HEK293 (cell line): ENCODE measurements around the gene NOL4L.

Experiments used
- CTCF ChIA-PET: fragments of 350-600 bp; formaldehyde crosslinking; extraction: SDS; loops from one replicate; lab custom pipeline; 2021; ENCODE audit warnings: antibody characterized with exemption; lab: Yijun Ruan, JAX
- POLR2A ChIA-PET: fragments of 300-600 bp; formaldehyde crosslinking; extraction: SDS; loops from one replicate; lab custom pipeline; 2020; ENCODE audit warnings: antibody characterized with exemption, inconsistent platforms; lab: Yijun Ruan, JAX
- H3K27ac ChIP-seq: fragments of 200-500 bp; sonication (Bioruptor generic); 2 replicates; pipeline ENCODE4 v1.5.1; 2014; ENCODE audit warnings: low read depth, low read length, control low read depth, inconsistent platforms; ENCODE audit errors: extremely low read depth
- H3K36me3 ChIP-seq, 2 experiments: fragments of 200-500 bp in 1 of 2; sonication (Bioruptor generic) in 1 of 2; 1 replicate in 1 of 2; 2 replicates in 1 of 2; pipeline ENCODE4 v1.5.1; 2014 to 2017; ENCODE audit warnings: inconsistent platforms in 2 of 2, low read length in 2 of 2; ENCODE audit not compliant: control insufficient read depth in 2 of 2, insufficient read depth in 1 of 2
- H3K4me1 ChIP-seq: fragments of 200-500 bp; sonication (Bioruptor generic); 2 replicates; pipeline ENCODE4 v1.5.1; 2014; ENCODE audit warnings: mild to moderate bottlenecking, low read length, inconsistent platforms; ENCODE audit not compliant: control insufficient read depth, insufficient read depth
- H3K4me3 ChIP-seq: 2 replicates; pipeline ENCODE4 v1.5.1; 2011; ENCODE audit warnings: low read depth, mild to moderate bottlenecking, control low read depth, low read length, moderate library complexity
- H3K9me3 ChIP-seq: fragments of 200-500 bp; sonication (Bioruptor generic); 2 replicates; pipeline ENCODE4 v1.5.1; 2014; ENCODE audit warnings: low read depth, low read length, inconsistent platforms; ENCODE audit not compliant: control insufficient read depth, insufficient read depth
- SP7 ChIP-seq: fragments of 450-650 bp; formaldehyde crosslinking; IDR thresholded peaks from 2 replicates; pipeline ENCODE4 v1.5.1; 2016; ENCODE audit warnings: missing biosample characterization, missing genetic modification characterization
- TSHZ1 ChIP-seq: fragments of 450-650 bp; formaldehyde crosslinking; IDR thresholded peaks from 2 replicates; pipeline ENCODE4 v1.5.1; 2016; ENCODE audit warnings: missing biosample characterization, missing genetic modification characterization, borderline replicate concordance
- YY1 ChIP-seq: fragments of 450-650 bp; formaldehyde crosslinking; IDR thresholded peaks from 2 replicates; pipeline ENCODE4 v1.5.1; 2018; ENCODE audit warnings: missing biosample characterization, missing genetic modification characterization
- ZFP69B ChIP-seq: fragments of 450-650 bp; formaldehyde crosslinking; IDR thresholded peaks from 2 replicates; pipeline ENCODE4 v1.5.1; 2016; ENCODE audit warnings: missing biosample characterization, missing genetic modification characterization
- ZIC2 ChIP-seq: fragments of 450-650 bp; formaldehyde crosslinking; IDR thresholded peaks from 2 replicates; pipeline ENCODE4 v1.5.1; 2016; ENCODE audit warnings: missing biosample characterization, missing genetic modification characterization
- ZNF112 ChIP-seq: fragments of 450-650 bp; formaldehyde crosslinking; IDR thresholded peaks from 2 replicates; pipeline ENCODE4 v1.5.0; 2017; ENCODE audit warnings: missing biosample characterization, missing genetic modification characterization
- ZNF2 ChIP-seq: fragments of 450-650 bp; formaldehyde crosslinking; IDR thresholded peaks from 2 replicates; pipeline ENCODE4 v1.5.1; 2016; ENCODE audit warnings: missing biosample characterization, missing genetic modification characterization
- ZNF398 ChIP-seq: fragments of 450-650 bp; formaldehyde crosslinking; IDR thresholded peaks from 2 replicates; pipeline ENCODE4 v1.5.1; 2017; ENCODE audit warnings: missing biosample characterization, missing genetic modification characterization
- ZNF449 ChIP-seq: fragments of 450-650 bp; formaldehyde crosslinking; IDR thresholded peaks from 2 replicates; pipeline ENCODE4 v1.5.1; 2017; ENCODE audit warnings: missing biosample characterization, mild to moderate bottlenecking, missing genetic modification characterization, moderate library complexity
- ZNF48 ChIP-seq: fragments of 450-650 bp; formaldehyde crosslinking; IDR thresholded peaks from 2 replicates; pipeline ENCODE4 v1.5.1; 2016; ENCODE audit warnings: missing biosample characterization, missing genetic modification characterization
- ZNF510 ChIP-seq: fragments of 450-650 bp; formaldehyde crosslinking; IDR thresholded peaks from 2 replicates; pipeline ENCODE4 v1.5.1; 2018; ENCODE audit warnings: mild to moderate bottlenecking, missing genetic modification characterization, missing biosample characterization; ENCODE audit not compliant: insufficient replicate concordance
- ZNF555 ChIP-seq: fragments of 450-650 bp; formaldehyde crosslinking; conservative IDR thresholded peaks from 2 replicates; pipeline ENCODE4 v1.5.1; 2017; ENCODE audit warnings: missing biosample characterization, mild to moderate bottlenecking, missing genetic modification characterization, inconsistent platforms
- ZNF580 ChIP-seq: fragments of 450-650 bp; formaldehyde crosslinking; IDR thresholded peaks from 2 replicates; pipeline ENCODE4 v1.5.1; 2016; ENCODE audit warnings: missing biosample characterization, missing genetic modification characterization
- ZNF596 ChIP-seq: fragments of 450-650 bp; IDR thresholded peaks from 2 replicates; pipeline ENCODE4 v1.5.0; 2018; ENCODE audit warnings: missing biosample characterization, mild to moderate bottlenecking, missing genetic modification characterization, moderate library complexity
- ZNF621 ChIP-seq: fragments of 450-650 bp; formaldehyde crosslinking; IDR thresholded peaks from 2 replicates; pipeline ENCODE4 v1.5.1; 2017; ENCODE audit warnings: missing biosample characterization, missing genetic modification characterization
- ZSCAN30 ChIP-seq: fragments of 450-650 bp; IDR thresholded peaks from 2 replicates; pipeline ENCODE4 v1.5.1; 2018; ENCODE audit warnings: missing biosample characterization, mild to moderate bottlenecking, missing genetic modification characterization, moderate library complexity
- TF ChIP-seq, protein P1 (sequence below): fragments of 450-650 bp; formaldehyde crosslinking; IDR thresholded peaks from 2 replicates; pipeline ENCODE4 v1.5.1; 2016; ENCODE audit warnings: missing biosample characterization, missing genetic modification characterization
- TF ChIP-seq, protein P2 (sequence below): fragments of 450-650 bp; formaldehyde crosslinking; IDR thresholded peaks from 2 replicates; pipeline ENCODE4 v1.5.1; 2016; ENCODE audit warnings: missing biosample characterization, missing genetic modification characterization

NOL4L gene

DNA sequence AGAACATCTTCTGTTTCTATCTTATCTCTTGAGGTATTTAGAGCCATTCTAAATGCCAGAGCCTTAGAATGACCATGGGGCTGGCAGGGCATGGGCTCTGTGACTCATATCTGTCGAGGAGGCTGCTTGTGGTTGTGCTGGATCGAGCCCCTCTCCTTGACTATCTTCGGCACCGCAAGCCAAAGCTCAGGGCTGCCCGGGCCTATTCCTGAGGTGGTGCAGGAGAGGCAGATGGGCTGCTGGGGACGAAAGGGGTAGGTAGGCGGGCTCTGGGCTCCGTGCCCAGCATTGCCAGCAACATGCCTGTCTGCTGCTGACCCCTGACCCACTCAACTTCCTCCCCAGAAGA is 89.9 kb downstream of the NOL4L start (continued):
- TF ChIP-seq, protein P1, sequence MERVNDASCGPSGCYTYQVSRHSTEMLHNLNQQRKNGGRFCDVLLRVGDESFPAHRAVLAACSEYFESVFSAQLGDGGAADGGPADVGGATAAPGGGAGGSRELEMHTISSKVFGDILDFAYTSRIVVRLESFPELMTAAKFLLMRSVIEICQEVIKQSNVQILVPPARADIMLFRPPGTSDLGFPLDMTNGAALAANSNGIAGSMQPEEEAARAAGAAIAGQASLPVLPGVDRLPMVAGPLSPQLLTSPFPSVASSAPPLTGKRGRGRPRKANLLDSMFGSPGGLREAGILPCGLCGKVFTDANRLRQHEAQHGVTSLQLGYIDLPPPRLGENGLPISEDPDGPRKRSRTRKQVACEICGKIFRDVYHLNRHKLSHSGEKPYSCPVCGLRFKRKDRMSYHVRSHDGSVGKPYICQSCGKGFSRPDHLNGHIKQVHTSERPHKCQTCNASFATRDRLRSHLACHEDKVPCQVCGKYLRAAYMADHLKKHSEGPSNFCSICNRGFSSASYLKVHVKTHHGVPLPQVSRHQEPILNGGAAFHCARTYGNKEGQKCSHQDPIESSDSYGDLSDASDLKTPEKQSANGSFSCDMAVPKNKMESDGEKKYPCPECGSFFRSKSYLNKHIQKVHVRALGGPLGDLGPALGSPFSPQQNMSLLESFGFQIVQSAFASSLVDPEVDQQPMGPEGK (tag by site-specific recombination) = no peak
- no peak for TF ChIP-seq ZNF596
- no peak for TF ChIP-seq ZNF555 (tag by site-specific recombination)
- no peak; the same call in 1 of the 2 replicates for TF ChIP-seq ZIC2 (tag by site-specific recombination)
- no peak for TF ChIP-seq ZNF398 (tag by site-specific recombination)
- TF ChIP-seq, all 188 proteins: peak for 0

DNA sequence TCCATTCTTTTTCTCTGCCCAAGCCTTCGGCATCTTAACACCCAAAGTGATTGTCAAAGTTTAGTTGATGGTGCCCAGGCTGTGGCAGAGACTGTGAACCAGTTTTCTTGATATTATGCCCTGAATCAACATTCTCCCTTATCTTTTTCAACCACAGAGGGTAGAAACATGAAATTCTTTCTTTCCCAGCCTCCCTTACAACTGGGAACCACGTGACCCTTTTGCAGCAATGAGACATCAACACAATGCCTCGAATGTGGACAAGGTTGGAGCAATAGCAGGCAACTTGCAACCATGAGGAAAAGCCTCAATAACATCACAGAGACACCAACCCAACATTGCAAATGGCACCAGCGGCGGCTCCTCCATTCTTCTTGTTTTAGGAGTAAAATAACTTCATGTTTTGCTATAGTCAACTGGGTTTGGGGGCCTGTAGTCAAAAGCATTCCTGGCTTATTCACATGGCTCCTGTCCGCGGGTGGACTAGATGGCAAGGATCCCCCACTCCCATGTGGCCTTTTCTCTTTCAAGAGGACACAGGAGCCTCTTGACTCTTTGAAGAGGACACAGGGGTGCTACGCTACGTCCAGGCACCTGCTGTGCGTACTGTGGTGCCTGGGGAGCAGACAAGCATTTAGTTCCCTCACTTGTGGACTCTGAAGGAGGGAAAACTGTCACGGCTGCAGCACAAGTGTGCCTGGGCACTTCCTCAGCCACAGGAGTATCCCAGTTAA is 90.5 kb downstream of the NOL4L start:
- TF ChIP-seq YY1 (tag by site-specific recombination) = no peak
- no peak for TF ChIP-seq SP7 (tag by site-specific recombination)
- TF ChIP-seq ZIC2 (tag by site-specific recombination) = peak; percentile 53; the same call in 1 of the 2 replicates
- no peak for TF ChIP-seq TSHZ1 (tag by site-specific recombination)
- POLR2A ChIA-PET = no interaction called here
- Histone ChIP-seq H3K9me3 (no peaks in the 10 kb centered on the region), H3K4me1 (no peaks in the 10 kb centered on the region), H3K36me3 (no peaks in the 10 kb centered on the region), H3K4me3 (no peak overlapping the region), H3K27ac (no peak overlapping the region)
- CTCF ChIA-PET = no interaction called here

DNA sequence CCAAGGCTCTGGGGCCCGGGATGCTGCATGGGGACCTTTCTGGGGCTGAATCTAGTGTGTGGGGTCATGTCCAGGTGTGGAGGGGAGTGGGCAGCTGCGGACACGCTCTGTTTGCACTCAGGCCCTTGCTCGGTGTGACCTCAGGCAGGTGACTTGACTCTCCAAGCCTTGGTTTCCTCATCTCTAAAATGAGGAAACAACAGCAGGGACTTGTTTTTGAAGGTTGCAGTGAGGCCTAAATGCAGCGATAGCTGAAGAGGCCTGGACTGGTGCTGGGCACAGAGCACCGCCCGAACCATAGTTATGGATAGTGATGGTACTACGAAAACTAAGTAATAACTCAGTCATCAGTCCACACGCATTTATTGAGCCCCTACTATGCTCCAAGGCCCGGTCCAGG is 91.8 kb downstream of the NOL4L start:
- ChIA-PET POLR2A (no interaction called here), CTCF (interaction anchor here (0.5 kb wide), 1 partner anchor 181 kb away, joined by 4 read pairs; the partner anchor contains the start of gene C20orf203)
- H3K4me3 ChIP-seq = no peak overlapping the region
- H3K27ac ChIP-seq = no peak overlapping the region
- no peaks in the 10 kb centered on the region for H3K9me3 ChIP-seq
- H3K4me1 ChIP-seq = no peaks in the 10 kb centered on the region
- no peak for TF ChIP-seq ZNF510 (tag by site-specific recombination)
- TF ChIP-seq, protein P2, sequence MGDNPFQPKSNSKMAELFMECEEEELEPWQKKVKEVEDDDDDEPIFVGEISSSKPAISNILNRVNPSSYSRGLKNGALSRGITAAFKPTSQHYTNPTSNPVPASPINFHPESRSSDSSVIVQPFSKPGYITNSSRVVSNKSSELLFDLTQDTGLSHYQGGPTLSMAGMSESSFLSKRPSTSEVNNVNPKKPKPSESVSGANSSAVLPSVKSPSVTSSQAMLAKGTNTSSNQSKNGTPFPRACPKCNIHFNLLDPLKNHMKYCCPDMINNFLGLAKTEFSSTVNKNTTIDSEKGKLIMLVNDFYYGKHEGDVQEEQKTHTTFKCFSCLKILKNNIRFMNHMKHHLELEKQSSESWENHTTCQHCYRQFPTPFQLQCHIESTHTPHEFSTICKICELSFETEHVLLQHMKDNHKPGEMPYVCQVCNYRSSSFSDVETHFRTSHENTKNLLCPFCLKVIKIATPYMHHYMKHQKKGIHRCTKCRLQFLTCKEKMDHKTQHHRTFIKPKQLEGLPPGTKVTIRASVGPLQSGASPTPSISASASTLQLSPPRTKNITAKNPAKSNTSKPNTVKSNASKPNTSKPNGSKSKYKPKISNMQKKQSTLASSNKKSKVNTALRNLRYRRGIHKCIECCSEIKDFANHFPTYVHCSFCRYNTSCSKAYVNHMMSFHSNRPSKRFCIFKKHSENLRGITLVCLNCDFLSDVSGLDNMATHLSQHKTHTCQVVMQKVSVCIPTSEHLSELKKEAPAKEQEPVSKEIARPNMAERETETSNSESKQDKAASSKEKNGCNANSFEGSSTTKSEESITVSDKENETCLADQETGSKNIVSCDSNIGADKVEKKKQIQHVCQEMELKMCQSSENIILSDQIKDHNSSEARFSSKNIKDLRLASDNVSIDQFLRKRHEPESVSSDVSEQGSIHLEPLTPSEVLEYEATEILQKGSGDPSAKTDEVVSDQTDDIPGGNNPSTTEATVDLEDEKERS (tag by site-specific recombination) = no peak
- no peak for TF ChIP-seq ZNF48 (tag by site-specific recombination)
- TF ChIP-seq ZNF112 (tag by site-specific recombination) = no peak
- no peak for TF ChIP-seq YY1 (tag by site-specific recombination)
- TF ChIP-seq ZNF2 = no peak
- no peak for TF ChIP-seq ZNF449 (tag by site-specific recombination)
- no peak for TF ChIP-seq ZSCAN30
- TF ChIP-seq ZFP69B = no peak
- no peak for TF ChIP-seq ZNF580 (tag by site-specific recombination)
- no peak for TF ChIP-seq ZNF621 (tag by site-specific recombination)
- H3K36me3 ChIP-seq = no peaks in the 10 kb centered on the region
